CD4-positive, alpha-beta T cell treated with Interleukin-15 for 1 hour (primary cell): ENCODE measurements around the gene CLIC3.

ENCODE experiments used
- DNase-seq: peaks from one replicate; pipeline ENCODE4 v3.0.0-alpha.2; 2020

Gene CLIC3

DNA sequence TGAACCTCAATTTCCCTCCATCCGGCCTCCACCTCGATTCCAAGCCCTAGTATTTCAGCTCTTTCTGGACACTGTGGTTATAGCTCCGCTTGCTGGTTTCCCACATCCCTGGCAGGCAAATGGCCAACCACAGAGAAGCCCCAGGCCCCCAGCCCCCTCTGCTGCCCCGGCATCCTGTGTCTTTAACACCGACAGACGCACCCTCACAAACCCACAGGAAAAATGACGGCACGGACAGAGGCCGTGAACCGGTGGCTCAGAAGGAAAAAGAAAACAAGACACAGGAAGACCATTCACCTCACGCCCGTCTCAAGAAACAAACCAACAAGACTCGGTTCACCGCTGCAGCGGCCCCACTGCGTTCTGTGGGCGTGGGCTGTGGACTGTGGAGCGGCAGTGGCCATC, 1.5 kb upstream of the CLIC3 start:
- DNase-seq, result peak; percentile 54

- no peak for DNase-seq
Observed at GRCh38 chr9:136997371-136997770, 1.0 kb upstream of the CLIC3 start.

DNA sequence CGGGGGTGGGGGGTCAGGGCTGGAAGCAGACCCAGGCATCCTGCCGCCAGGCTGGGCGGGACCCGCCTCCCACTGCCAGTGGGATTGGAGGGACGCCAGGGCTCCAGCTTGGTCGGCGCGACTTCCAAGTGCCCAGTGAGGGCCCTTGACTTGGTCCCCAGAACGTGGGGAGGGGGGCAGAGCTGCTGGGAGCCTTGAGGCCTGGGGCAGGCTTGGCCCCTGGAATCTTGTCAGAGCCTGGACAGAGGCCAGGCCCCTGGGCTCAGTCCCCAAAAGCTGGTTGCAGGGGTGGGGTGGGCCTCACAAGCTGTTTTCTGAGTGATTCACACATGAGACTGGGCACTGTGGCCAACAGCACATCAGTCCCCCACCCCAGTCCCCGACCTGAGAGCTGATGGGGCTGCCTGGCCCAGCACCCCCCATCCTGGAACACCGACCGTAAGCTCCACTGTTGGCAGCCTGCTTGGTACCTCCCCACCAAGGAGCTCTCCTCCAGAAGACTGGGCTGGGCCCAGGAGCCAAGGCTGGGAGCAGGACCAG, 526 bp downstream of the CLIC3 start:
- no peak for DNase-seq

- DNase-seq, result no peak
Observed at GRCh38 chr9:136995362-136995761, 1.0 kb downstream of the CLIC3 start.

DNA sequence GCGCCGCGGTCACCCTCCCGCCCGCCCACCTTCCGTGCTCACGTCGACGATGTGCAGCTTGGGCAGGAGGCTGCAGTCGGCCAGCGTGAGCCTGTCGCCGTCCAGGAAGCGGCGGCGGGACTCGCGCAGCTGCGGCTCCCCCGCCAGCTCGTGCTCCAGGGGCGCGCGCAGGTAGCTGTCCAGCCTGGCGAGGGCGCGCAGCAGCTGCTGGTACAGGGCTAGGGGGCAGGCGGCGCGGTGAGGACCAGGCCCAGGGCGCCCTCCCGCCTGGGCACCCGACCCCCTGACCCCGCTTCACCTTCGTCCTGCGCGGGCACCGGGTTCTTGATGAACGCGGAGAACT, 1.5 kb downstream of the CLIC3 start:
- no peak for DNase-seq

- DNase-seq, result no peak
Observed at GRCh38 chr9:136994180-136994887, 2.0 kb downstream of the CLIC3 start.

DNA sequence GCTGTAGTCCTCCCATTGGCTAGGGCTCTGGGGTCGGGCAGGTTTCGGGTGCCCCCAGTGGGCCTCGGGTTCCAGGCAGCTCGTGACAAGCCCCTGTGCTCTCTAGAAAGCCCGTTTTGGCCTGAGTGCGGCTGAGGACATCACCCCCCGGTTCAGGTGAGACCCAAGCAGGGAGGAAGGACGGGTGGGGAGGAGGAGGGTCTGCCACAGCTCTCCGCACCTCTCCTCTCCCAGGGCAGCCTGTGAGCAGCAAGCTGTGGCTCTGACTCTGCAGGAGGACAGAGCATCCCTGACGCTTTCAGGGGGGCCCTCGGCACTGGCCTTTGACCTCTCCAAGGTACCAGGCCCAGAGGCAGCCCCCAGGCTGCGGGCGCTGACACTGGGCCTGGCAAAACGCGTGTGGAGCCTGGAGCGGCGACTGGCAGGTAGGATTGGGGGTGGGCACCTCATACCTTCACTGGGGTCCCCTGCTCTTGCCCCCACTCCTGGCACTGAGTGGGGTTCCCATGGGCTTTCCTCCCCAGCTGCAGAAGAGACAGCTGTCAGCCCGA, 3.5 kb downstream of the CLIC3 start:
- no peak for DNase-seq

DNA sequence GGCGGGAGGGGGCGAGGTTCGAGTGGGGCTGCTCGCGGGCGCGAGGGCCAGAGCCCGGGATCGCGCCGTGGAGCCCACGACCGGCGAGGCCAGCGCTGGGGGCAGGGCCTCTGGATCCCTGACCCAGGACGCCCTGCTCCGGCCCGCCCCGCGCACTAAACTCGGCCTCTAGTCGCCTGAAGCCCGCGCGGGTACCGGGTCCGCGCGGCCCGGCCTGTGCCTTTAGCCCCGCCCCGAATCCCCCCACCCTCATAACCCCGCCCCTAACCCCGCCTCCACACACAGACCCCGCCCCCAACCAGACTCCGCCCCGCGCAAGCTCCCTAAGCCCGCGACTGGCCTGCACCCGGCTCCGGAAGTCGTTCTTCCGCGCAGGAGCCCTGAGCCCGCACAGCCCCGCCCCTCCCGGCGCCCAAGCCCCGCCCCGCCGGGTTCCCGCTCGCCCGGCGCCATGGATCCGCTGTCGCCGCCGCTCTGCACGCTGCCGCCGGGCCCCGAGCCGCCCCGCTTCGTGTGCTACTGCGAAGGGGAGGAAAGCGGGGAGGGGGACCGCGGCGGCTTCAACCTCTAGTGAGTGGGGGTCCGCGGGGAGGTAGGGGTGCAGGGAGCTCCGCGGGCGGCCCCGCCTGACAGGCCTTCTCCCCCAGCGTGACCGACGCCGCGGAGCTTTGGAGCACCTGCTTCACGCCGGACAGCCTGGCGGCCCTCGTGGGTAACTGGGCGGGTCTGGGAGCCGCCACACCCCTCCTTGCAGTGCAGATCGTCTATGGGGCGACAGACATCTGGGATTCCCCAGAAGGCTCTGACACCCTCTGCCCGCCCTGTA, 4.2 kb downstream of the CLIC3 start, which contains the start of gene PAXX:
Gene PAXX (plus strand): TSS at position 430 of the 826 bp plus-strand sequence. CDS start 22 bp downstream, at position 452.
- peak; percentile 93 for DNase-seq

DNA sequence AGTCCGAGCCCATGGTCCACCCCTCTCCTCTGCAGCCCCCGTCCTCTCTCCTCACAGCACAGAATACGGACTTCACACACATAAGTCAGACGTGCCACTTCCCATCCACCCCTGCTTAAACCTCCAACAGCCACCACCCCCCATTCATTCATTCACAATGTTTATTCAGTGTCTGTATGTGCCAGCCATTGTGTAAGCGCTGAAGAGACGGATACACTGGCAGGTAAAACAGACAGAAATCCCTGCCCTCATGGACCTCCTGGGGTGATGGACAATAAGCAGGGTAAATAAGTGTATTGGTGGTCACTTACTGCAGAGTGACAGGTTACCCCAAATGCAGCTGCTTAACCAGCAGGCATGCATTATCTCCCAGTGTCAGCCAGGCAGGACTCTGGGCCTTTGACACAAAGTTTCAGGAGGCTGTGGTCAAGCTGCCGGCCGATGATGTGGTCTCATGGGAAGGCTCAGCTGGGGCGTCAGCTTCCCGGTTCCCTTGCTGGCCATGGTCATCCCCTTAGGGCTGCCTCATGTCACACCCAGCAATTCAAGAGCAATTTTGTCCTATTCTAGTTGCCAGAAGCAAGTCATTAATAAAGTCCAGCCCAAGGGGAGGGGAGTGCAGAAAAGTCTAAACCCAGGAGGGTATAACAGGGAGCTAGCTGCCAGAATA, 6.0 kb downstream of the CLIC3 start:
- no peak for DNase-seq

DNA sequence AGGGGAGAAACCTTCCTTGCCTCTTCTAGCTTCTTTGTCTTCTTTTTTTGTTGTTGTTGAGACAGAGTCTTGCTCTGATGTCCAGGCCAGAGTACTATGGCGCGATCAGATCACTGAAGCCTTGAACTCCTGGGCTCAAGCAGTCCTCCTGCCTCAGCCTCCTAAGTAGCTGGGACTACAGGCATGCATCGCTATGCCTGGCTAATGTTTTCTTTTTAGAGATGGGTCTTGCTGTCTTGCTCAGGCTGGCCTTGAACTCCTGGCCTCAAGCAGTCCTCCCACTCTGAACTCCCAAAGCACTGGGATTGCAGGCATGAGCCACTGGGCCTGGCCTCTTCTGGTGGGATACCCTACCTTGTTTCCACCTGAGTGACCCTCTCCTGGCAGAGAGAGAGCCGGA, 7.5 kb downstream of the CLIC3 start:
- DNase-seq, result no peak

DNA sequence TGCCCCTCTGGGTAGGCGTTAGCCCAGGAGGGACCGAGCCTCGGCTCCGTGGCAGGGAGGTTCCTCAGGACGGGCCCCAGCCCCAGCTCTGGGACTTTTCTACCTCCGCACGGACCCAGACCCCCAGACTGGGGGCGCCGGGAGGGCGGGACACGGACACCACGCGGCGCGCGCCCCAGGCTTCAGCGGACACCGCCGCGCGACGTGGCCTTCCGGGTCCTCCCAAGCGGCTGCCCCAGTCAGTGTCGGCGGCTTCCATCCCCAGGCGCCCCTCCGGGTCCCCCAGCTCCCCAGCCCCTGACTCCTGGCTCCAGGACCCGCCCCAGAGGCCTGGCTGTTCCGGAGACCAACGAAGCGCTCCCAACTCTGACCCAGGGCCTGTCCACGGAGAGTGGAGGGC, 10.5 kb downstream of the CLIC3 start:
- no peak for DNase-seq

DNA sequence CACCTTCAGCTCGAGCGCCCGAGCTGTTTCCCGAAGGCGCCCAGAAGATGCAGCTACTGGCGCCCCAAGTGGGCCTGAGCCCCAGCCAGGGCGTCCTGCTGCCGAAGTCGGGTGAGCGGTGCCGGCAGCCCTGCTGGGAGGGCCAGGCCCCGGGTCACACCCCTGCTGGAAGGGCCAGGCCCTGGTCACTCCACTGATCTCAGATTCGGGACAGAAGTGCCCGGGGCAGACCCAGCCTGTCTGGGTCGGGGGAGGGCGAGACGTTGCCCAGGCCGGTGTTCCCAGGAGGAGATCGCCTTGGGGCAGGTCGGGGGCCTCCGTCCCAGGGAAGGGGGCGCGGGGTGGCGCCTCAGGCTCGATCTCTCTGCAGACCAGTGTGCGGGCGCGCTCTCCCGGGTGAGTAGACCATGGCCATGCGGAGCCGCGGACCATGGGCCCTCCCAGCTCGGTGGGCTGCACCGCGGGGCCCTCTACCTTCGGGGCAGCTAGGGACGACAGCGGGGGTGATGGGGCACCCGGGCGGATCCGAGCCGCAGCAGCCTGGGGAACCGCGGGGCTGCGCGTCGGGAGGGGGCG, 11.3 kb downstream of the CLIC3 start:
- DNase-seq, result no peak

DNA sequence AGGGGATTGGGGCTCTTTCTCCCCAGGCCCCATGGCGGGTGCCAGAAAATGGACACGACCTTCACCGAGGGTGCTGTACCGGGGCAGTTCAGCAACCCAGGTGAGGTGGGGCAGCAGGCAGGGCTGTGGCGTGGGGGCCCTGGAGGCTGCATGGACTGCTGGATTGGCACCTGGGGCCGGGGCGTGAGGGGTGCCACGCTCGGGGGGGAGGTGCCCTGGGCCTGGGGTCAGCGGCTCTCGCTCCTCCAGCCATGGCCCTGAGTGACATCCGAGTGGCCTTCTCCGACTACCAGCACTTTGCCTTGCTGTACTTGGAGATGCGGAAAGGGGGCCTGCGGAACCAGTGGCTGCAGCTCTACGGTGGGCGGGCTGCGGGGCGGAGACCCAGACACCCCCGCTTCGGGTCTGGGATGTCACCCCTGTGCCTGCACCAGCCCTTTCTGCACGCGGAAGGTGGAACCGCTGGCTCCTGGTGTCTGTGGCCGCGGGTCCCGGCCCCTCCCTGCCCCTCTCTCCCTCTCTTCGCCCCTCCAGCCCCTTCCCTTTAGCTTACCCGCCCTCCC, 11.8 kb downstream of the CLIC3 start:
- DNase-seq, result no peak

- no peak for DNase-seq
Observed at GRCh38 chr9:136983656-136984314, 12.6 kb downstream of the CLIC3 start.

DNA sequence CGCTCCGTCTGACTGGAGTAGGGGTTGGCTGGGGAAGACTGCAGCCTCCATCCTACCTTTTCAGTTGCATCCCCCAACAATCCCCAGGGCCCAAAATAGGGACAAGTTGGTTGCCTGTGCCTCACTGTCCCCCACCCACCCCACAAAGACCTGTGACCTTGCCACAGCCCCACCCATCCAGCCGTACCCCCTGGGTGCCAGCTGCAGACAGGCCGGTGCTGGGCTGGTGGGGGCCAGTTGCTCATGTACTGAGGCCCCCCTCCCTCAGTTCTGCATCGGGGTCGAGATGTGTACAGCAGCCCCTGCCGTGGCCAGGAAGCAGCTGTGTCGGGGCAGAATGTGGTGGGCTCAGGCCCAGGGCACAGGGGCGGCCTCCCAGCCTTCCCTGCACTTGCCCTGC, 13.2 kb downstream of the CLIC3 start:
- no peak for DNase-seq

GRCh38 chr9:136982232-136983051, 13.9 kb downstream of the CLIC3 start, which contains the start of gene LCNL1:
TSS of gene LCNL1 (plus strand) at chr9:136982993. CDS start at chr9:136983587, 594 bp downstream.
- DNase-seq, result no peak

DNA sequence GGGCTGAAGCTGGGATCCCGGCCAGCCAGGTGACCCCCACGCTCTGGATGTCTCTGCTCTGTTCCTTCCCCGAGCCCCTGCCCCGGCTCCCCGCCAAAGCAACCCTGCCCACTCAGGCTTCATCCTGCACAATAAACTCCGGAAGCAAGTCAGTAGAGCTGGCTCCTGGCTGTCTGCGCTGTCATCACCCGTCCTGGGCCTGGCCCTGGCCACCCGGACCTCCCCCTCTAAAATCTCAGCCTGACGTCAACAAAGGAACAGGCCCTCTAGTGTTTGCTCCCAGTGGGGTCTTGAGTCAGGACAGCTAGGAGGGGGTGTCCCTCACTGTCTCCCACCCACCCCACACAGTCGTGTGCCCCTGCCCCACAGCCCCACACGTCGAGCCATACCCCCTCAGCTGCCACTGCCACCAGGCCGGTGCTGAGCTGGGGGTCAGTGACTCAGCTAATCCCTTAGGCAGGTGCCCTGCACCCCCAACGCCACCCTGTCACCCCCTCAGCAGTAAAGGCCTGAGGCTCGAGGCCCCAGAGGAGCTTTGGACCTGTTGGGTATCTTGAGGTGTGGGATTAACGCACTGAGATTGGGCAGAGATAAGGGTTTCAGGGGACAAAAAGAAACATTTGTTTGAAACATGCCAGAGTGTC, 14.7 kb downstream of the CLIC3 start:
- no peak for DNase-seq

GRCh38 chr9:136980669-136981478, 15.5 kb downstream of the CLIC3 start:
- no peak for DNase-seq
